Activated CD4-positive, alpha-beta memory T cell treated with anti-CD3 and anti-CD28 coated beads for 36 hours (primary cell): ENCODE measurements around the gene RPP21. TPM values are rescaled to one million over a fixed set of nuclear protein-coding genes. Genes with fewer than 3 reads are reported as not detected.

Experiments used
- CTCF ChIA-PET: fragments of 350-600 bp; sonication (Branson Sonifier 250); formaldehyde crosslinking; loops from one replicate; lab custom pipeline; 2021; ENCODE audit warnings: antibody characterized with exemption, inconsistent platforms; lab: Charles Lee
- POLR2A ChIA-PET: fragments of 350-600 bp; sonication (Branson Sonifier 250); formaldehyde crosslinking; loops from one replicate; lab custom pipeline; 2021; ENCODE audit warnings: antibody characterized with exemption; lab: Charles Lee
- DNase-seq: peaks from one replicate; pipeline ENCODE4 v3.0.0-alpha.2; 2020
- H3K27ac Mint-ChIP-seq: one replicate; pipeline ENCODE4 v1.8.0; 2021; ENCODE audit warnings: mixed read lengths
- H3K27me3 Mint-ChIP-seq: one replicate; pipeline ENCODE4 v1.8.0; 2021; ENCODE audit warnings: mixed read lengths
- H3K36me3 Mint-ChIP-seq: one replicate; pipeline ENCODE4 v1.8.0; 2021; ENCODE audit warnings: mixed read lengths
- H3K4me1 Mint-ChIP-seq: one replicate; pipeline ENCODE4 v1.8.0; 2021; ENCODE audit warnings: low read depth, mixed read lengths
- H3K4me3 Mint-ChIP-seq: one replicate; pipeline ENCODE4 v1.8.0; 2021; ENCODE audit warnings: mild to moderate bottlenecking, mixed read lengths
- H3K9me3 Mint-ChIP-seq: one replicate; pipeline ENCODE4 v1.8.0; 2021; ENCODE audit warnings: mixed read lengths
- intact Hi-C: fragments of 100-400 bp; cut with micrococcal nuclease; formaldehyde crosslinking; loops from one replicate; pipeline ENCODE4 v1.15.1; 2023
- total RNA-seq, 2 experiments: library from RNA; stranded (reverse); gene quantifications; one replicate each; pipeline ENCODE4 v1.2.3, GENCODE V29; 2021

RPP21 gene
- total RNA-seq, 2 experiments from 2014 or later = 34.6 to 38.3 TPM

DNA sequence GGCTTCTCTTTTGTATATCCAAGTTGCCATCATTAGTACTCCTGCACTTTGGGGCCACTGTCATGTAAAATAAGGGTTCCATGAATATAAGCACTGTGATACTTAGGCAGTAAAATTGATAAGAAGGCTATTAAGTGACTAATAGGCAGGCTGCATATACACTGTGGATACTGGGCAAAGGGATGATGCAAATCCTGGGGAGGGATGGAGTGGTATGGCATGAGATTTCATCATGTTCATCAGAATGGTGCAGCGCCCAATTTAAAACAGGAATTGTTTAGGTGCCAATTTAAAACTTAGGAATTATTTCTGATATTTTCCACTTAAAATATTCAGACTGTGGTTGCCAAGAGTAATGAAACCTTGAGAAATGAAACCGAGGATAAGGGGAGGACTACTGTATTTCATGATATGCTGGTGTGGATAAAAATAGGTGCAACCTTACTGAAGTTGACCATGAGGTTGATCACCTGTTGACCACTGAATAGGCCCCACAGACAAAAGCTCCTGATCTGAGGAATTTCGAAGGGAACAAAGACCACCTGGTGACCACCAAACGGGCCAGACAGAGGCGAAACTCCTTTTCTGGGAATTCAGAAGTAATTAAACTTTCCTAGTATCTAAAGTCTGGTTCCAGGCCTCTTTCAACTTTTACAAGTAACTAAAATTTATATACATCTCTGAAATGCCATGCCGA lies 23.1 kb upstream of the RPP21 start:
- ChIA-PET CTCF (interaction anchor here (0.9 kb wide), 1 partner anchor 103 kb away, joined by 3 read pairs; no protein-coding TSS in a partner anchor), POLR2A (interaction anchor here (1.0 kb wide), 1 partner anchor 109 kb away, joined by 3 read pairs; the partner anchor contains the start of gene TRIM26)
- H3K4me1 Mint-ChIP-seq = peaks cover 75% of the 10 kb centered on the region
- H3K9me3 Mint-ChIP-seq = peaks cover 3% of the 10 kb centered on the region
- no peaks in the 10 kb centered on the region for H3K27me3 Mint-ChIP-seq
- peak overlapping the region; percentile 49 for H3K4me3 Mint-ChIP-seq
- no peak for DNase-seq
- H3K27ac Mint-ChIP-seq = peak overlapping the region; percentile 92
- H3K36me3 Mint-ChIP-seq = peaks cover 22% of the 10 kb centered on the region
- intact Hi-C loops = loop anchor here (10.0 kb wide), 1 partner anchor 233 kb away; the partner anchor contains the start of genes GNL1 and PRR3

DNA sequence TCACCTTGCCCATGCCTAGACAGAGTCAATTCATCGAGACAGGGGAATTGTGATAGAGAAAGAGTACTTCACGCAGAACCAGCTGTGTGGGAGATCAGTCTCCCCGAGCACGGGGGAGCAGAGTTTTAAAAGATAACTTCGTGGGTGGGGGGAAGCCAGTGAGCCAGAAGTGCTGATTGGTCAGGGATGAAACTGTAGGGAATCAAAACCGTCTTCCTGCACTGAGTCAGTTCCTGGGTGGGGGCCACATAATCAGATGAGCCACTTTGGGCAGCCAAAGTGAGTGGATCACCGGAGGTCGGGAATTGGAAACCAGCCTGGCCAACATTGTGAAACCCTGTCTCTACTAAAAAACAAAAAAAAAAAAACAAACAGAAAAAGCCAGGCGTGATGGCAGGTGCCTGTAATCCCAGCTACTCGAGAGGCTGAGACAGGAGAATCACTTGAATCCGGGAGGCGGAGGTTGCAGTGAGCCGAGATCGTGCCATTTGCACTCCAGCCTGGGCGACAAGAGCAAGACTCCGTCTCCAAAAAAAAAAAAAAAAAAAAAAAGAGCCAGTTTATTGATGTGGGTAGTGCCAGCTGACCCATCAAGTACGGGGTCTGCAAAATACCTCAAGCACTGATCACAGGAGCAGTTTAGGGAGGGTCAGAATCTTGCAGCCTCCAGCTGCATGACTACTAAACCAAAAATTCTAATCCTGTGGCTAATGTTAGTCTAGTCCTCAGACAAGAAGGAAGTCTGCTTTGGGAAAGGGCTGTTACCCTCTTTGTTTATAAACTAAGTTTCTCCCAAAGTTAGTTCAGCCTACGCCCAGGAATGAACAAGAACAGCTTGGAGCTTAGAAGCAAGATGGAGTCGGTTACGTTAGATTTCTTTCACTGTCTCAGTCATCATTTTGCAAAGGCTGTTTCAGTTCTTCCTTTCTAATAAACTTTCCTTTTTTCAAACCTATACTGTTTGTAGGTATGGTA lies 22.1 kb upstream of the RPP21 start:
- H3K27me3 Mint-ChIP-seq = no peaks in the 10 kb centered on the region
- H3K4me3 Mint-ChIP-seq = peak overlapping the region; percentile 49
- ChIA-PET POLR2A (interaction anchor here (1.0 kb wide), 1 partner anchor 110 kb away, joined by 3 read pairs; the partner anchor contains the start of gene TRIM26), CTCF (interaction anchor here (0.9 to 1.1 kb wide), 2 partner anchors 104 to 221 kb away, joined by 3 read pairs; no protein-coding TSS in a partner anchor)
- H3K27ac Mint-ChIP-seq = peak overlapping the region; percentile 92
- peaks cover 22% of the 10 kb centered on the region for H3K36me3 Mint-ChIP-seq
- DNase-seq = peak; percentile 57
- intact Hi-C loops = loop anchor here (10.0 kb wide), 1 partner anchor 232 kb away; the partner anchor contains the start of genes GNL1 and PRR3
- peaks cover 3% of the 10 kb centered on the region for H3K9me3 Mint-ChIP-seq
- peaks cover 76% of the 10 kb centered on the region for H3K4me1 Mint-ChIP-seq

DNA sequence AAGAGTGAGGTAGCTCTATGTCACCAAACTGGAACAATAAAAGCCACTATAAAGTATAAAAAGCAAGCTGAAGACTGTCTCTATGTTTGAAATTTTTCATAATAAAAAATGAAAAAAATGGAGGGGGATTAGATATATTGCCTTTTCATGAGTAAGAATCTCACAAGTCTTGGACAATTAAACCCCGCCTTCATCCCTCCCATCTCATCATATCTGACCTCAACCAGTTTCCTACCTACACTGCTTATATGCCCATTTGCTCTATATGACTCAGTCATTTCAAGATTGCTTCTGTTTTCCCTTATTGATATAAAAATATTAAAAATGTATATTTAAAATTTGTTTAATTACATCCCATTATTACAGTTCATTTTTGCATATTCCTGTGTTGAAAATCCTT lies 21.1 kb upstream of the RPP21 start:
- ChIA-PET POLR2A (no interaction called here), CTCF (interaction anchor here (0.9 to 5.3 kb wide), 3 partner anchors 104 to 670 kb away, joined by 3 to 27 read pairs (median 4); no protein-coding TSS in a partner anchor)
- peaks cover 70% of the 10 kb centered on the region for H3K4me1 Mint-ChIP-seq
- DNase-seq = no peak
- H3K9me3 Mint-ChIP-seq = peaks cover 3% of the 10 kb centered on the region
- intact Hi-C loops = loop anchor here (2.0 to 10.0 kb wide), 2 partner anchors 231 to 293 kb away; partner anchors contain the start of genes GNL1, MRPS18B, PPP1R10 and PRR3
- H3K27ac Mint-ChIP-seq = peak overlapping the region; percentile 74
- no peaks in the 10 kb centered on the region for H3K27me3 Mint-ChIP-seq
- no peak overlapping the region for H3K4me3 Mint-ChIP-seq
- H3K36me3 Mint-ChIP-seq = peaks cover 18% of the 10 kb centered on the region

DNA sequence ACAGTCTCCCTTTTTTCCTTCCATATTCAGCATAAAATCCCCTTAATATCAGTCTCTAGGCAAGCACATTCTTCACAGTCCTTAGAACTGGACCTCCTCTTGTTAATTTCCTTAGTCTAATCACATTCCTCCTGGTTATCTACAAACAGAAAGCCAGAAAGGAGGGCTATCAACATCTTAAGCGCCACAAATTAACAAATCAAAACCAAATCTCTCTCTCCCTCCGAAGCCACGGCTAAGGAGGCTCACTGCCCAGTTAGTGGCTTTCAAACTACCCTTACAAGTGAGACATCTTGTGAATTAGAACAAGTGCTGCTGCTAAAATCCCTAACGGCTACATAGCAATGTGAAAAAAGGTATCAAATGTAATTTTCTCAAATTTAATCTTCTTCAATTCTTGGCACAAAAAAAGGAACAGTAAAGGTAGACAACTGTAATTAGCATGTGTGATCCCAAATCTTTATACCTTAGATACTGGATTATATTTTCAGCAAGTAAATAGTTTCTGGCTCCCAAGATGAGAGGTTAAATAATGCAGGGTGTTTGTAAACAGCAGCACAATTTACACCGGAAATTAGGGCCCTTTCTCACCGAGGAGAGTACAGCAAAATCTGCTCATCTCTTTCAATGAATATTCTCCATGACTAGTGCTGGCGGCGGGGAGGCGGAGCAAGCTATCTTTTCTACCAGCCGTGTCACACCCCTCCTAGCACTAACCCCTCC lies 19.6 kb upstream of the RPP21 start:
- intact Hi-C loops = loop anchor here (1.0 to 10.0 kb wide), 5 partner anchors 20 to 291 kb away; partner anchors contain the start of genes GNL1, MRPS18B, PPP1R10 and PPP1R11
- Mint-ChIP-seq H3K27me3 (no peaks in the 10 kb centered on the region), H3K4me3 (peak overlapping the region; percentile 92), H3K27ac (peak overlapping the region; percentile 94), H3K9me3 (peaks cover 3% of the 10 kb centered on the region), H3K4me1 (peaks cover 62% of the 10 kb centered on the region), H3K36me3 (peaks cover 19% of the 10 kb centered on the region)
- POLR2A ChIA-PET = interaction anchor here (0.7 to 1.8 kb wide), 9 partner anchors 9 to 438 kb away, joined by 3 to 6 read pairs (median 4); partner anchors contain the start of gene TRIM26
- CTCF ChIA-PET = interaction anchor here (0.6 to 5.3 kb wide), 7 partner anchors 87 to 828 kb away, joined by 3 to 27 read pairs (median 6); partner anchors contain the start of gene TRIM26
- DNase-seq = peak; percentile 94

DNA sequence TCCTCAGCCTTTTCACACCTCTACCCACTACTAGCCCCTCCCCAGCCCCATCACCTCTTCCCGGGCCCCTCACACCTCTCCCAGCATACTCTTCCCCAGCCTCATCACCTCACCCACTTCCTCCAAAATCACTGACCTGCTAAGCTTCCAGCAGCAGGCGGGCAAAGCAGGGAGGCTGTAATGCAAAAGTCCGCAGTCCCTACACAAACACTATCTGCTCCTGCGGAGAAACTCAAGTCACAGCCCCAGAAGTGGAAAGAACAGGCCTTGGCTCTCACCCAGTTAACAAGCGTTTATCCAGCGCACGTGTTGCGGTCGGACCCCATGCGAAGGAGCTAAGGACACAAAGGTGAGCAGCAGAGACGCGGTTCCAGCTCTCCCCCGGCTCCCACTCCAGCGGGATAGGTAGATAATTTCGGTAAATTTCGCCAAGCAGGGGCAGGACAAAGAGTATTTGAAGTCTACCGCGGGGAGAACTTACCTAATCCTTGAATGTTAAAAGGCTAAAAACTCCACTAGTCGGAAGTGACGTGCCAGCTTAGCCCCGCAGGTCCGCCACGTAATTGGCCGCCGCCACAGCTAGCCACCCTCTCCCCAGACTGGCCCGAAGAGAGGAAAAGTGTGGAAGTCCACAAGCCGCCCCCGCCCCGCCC lies 19.0 kb upstream of the RPP21 start:
- H3K27ac Mint-ChIP-seq = peak overlapping the region; percentile 94
- DNase-seq = peak; percentile 83
- peaks cover 57% of the 10 kb centered on the region for H3K4me1 Mint-ChIP-seq
- no peaks in the 10 kb centered on the region for H3K27me3 Mint-ChIP-seq
- ChIA-PET CTCF (interaction anchor here (0.6 to 5.3 kb wide), 7 partner anchors 88 to 827 kb away, joined by 3 to 27 read pairs (median 6); partner anchors contain the start of gene TRIM26), POLR2A (interaction anchor here (0.7 to 1.8 kb wide), 12 partner anchors 10 to 438 kb away, joined by 3 to 6 read pairs (median 4); partner anchors contain the start of gene TRIM26)
- peak overlapping the region; percentile 92 for H3K4me3 Mint-ChIP-seq
- H3K36me3 Mint-ChIP-seq = peaks cover 20% of the 10 kb centered on the region
- intact Hi-C loops = loop anchor here (1.0 to 10.0 kb wide), 6 partner anchors 19 to 291 kb away; partner anchors contain the start of genes GNL1, MRPS18B, PPP1R10 and PPP1R11
- peaks cover 3% of the 10 kb centered on the region for H3K9me3 Mint-ChIP-seq

DNA sequence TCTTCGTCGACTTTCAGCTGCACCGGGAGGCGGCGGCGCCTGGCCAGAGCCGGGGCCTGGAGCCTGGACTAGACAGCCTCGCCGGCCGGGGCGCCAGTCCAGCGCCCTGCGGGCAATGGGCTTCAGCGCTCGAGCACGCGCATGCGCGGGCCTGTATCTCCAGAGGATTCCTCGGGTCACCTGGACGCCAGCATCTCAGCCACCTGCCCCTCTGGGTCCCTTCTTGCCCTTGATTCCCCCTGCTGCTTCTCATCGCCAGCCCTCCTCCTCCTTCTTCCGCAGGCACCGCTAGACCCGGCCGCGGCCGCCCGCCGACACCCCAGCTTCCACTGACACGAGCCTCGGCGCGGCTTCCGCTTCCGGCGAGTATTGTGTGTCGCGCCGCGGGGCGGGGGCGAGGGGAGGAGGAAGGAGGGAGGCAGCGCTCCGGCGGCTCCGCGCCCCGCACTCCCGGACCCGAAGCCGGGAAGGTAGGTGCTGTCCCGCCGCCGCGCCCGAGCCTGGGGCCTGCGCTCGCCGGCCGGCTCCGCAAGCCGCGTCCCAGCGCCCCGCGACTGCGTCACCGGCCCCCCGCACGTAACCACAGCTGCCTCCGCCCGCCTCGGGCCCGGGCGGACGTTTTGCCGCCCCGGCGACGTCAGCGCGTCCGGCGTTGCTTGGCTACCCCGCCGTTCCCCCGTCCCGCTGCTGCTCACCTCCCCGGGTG lies 18.3 kb upstream of the RPP21 start, which contains the start of gene TRIM39:
TSS of gene TRIM39 (plus strand) at position 402 of the 706 bp plus-strand sequence. CDS start 2,391 bp downstream, outside the sequence.
- DNase-seq = peak; percentile 90
- ChIA-PET CTCF (interaction anchor here (0.7 to 5.3 kb wide), 7 partner anchors 12 to 141 kb away, joined by 3 to 27 read pairs (median 6); partner anchors contain the start of gene TRIM26), POLR2A (interaction anchor here (1.0 to 1.8 kb wide), 8 partner anchors 19 to 286 kb away, joined by 3 to 6 read pairs (median 4); partner anchors contain the start of gene TRIM26)
- peaks cover 3% of the 10 kb centered on the region for H3K9me3 Mint-ChIP-seq
- intact Hi-C loops = loop anchor here (1.0 to 10.0 kb wide), 4 partner anchors 63 to 259 kb away; partner anchors contain the start of genes GNL1, PPP1R11 and PRR3
- peak within 1 kb of the TSS; percentile 93 for H3K4me3 Mint-ChIP-seq
- H3K27me3 Mint-ChIP-seq = no peaks in the 10 kb centered on the region
- H3K4me1 Mint-ChIP-seq = peaks cover 51% of the 10 kb centered on the region
- peaks cover 23% of the 10 kb centered on the region for H3K36me3 Mint-ChIP-seq
- H3K27ac Mint-ChIP-seq = peak within 1 kb of the TSS; percentile 94

DNA sequence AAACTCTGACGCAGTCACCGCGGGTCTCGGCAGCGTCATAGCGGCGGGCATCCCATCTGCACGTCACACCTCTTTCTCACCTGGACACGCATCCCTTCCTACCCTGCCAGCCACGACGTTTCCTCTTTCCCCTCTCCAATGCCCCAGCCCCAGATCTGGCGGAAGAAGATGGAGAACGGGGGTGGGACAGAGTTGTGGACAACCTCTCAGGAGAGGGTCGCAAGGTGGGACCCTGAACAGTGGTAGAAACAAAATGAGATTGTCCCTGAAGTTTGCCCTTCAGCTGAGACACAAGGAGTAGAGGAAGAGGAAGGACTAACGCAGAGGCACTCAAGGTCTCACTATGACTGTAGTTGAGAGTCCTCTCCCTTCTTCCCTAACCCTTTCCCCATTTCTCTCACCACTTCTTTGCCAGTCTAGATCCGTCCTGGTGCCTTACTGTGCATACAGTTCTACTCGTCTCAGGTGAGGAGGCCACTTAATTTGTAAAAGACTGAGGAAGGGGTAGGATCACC lies 17.7 kb upstream of the RPP21 start:
- no peak for DNase-seq
- peak overlapping the region; percentile 93 for H3K4me3 Mint-ChIP-seq
- no peaks in the 10 kb centered on the region for H3K27me3 Mint-ChIP-seq
- peaks cover 28% of the 10 kb centered on the region for H3K36me3 Mint-ChIP-seq
- H3K4me1 Mint-ChIP-seq = peaks cover 45% of the 10 kb centered on the region
- intact Hi-C loops = loop anchor here (1.0 to 10.0 kb wide), 4 partner anchors 64 to 260 kb away; partner anchors contain the start of genes GNL1, PPP1R11 and PRR3
- CTCF ChIA-PET = interaction anchor here (0.7 to 5.3 kb wide), 5 partner anchors 11 to 140 kb away, joined by 3 to 27 read pairs (median 6); partner anchors contain the start of gene TRIM26
- POLR2A ChIA-PET = interaction anchor here (1.0 to 1.8 kb wide), 6 partner anchors 19 to 286 kb away, joined by 3 to 4 read pairs (median 3); no protein-coding TSS in a partner anchor
- peaks cover 3% of the 10 kb centered on the region for H3K9me3 Mint-ChIP-seq
- H3K27ac Mint-ChIP-seq = peak overlapping the region; percentile 93

DNA sequence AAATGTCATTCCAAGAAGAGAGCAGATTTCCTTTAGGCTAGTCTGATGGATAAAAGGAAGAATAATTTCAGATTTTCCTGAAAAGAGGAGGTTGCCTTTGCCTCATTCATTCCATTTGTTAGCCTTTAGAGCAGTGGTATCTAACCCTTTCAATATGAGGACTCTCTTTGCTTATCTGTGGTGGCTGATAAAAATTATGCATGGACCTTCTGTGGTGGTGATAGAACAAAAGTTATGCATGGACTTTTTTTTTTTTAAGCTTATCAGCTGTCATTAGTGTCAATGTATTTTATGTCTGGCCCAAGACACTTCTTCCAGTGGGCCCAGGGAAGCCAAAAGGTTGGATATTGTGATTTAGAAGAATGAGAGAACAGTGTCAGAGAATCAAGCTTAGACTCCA lies 16.6 kb upstream of the RPP21 start:
- no peaks in the 10 kb centered on the region for H3K27me3 Mint-ChIP-seq
- no peak overlapping the region for H3K4me3 Mint-ChIP-seq
- intact Hi-C loops = loop anchor here (5.0 to 10.0 kb wide), 2 partner anchors 226 to 261 kb away; partner anchors contain the start of genes GNL1, PPP1R11 and PRR3
- peaks cover 25% of the 10 kb centered on the region for H3K36me3 Mint-ChIP-seq
- H3K27ac Mint-ChIP-seq = no peak overlapping the region
- H3K4me1 Mint-ChIP-seq = peaks cover 34% of the 10 kb centered on the region
- CTCF ChIA-PET = interaction anchor here (1.0 to 5.3 kb wide), 2 partner anchors 109 to 115 kb away, joined by 4 to 27 read pairs; partner anchors contain the start of gene TRIM26
- POLR2A ChIA-PET = no interaction called here
- H3K9me3 Mint-ChIP-seq = no peaks in the 10 kb centered on the region
- DNase-seq = no peak

DNA sequence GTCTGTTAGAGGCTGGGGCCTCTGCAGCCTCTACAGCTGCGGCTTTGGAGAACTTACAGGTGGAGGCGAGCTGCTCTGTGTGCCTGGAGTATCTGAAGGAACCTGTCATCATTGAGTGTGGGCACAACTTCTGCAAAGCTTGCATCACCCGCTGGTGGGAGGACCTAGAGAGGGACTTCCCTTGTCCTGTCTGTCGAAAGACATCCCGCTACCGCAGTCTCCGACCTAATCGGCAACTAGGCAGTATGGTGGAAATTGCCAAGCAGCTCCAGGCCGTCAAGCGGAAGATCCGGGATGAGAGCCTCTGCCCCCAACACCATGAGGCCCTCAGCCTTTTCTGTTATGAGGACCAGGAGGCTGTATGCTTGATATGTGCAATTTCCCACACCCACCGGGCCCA lies 15.6 kb upstream of the RPP21 start:
- no peak for DNase-seq
- peaks cover 28% of the 10 kb centered on the region for H3K36me3 Mint-ChIP-seq
- H3K27ac Mint-ChIP-seq = no peak overlapping the region
- ChIA-PET POLR2A (no interaction called here), CTCF (interaction anchor here (1.0 kb wide), 1 partner anchor 116 kb away, joined by 4 read pairs; the partner anchor contains the start of gene TRIM26)
- H3K4me3 Mint-ChIP-seq = no peak overlapping the region
- intact Hi-C loops = loop anchor here (5.0 to 10.0 kb wide), 2 partner anchors 225 to 262 kb away; partner anchors contain the start of genes GNL1, PPP1R11 and PRR3
- H3K27me3 Mint-ChIP-seq = no peaks in the 10 kb centered on the region
- H3K4me1 Mint-ChIP-seq = peaks cover 25% of the 10 kb centered on the region
- H3K9me3 Mint-ChIP-seq = no peaks in the 10 kb centered on the region
